Neuronal stem cell (in vitro differentiated cells): ENCODE measurements around the gene BSND.

Source experiments
- DNase-seq: peaks from one replicate; pipeline ENCODE4 v3.0.0-alpha.2; 2013; ENCODE audit warnings: low spot score
- H2AFZ ChIP-seq: one replicate; pipeline ENCODE4 v1.6.1; 2013; ENCODE audit warnings: mild to moderate bottlenecking, low read length, inconsistent platforms
- H2AK5ac ChIP-seq: 2 replicates; pipeline ENCODE4 v1.6.1; 2013; ENCODE audit warnings: low read depth, mild to moderate bottlenecking, inconsistent platforms, low read length, moderate library complexity, mixed read lengths
- H2BK120ac ChIP-seq: 2 replicates; pipeline ENCODE4 v1.6.1; 2013; ENCODE audit warnings: low read depth, mild to moderate bottlenecking, inconsistent platforms, low read length, moderate library complexity, mixed read lengths
- H2BK12ac ChIP-seq: one replicate; pipeline ENCODE4 v1.6.1; 2013; ENCODE audit warnings: low read length, inconsistent platforms
- H2BK15ac ChIP-seq: 2 replicates; pipeline ENCODE4 v1.6.1; 2013; ENCODE audit warnings: mild to moderate bottlenecking, low read length, inconsistent platforms, mixed read lengths
- H2BK5ac ChIP-seq: one replicate; pipeline ENCODE4 v1.6.1; 2013; ENCODE audit warnings: inconsistent platforms, mild to moderate bottlenecking, low read length, moderate library complexity
- H3K14ac ChIP-seq: one replicate; pipeline ENCODE4 v1.6.1; 2013; ENCODE audit warnings: low read length, inconsistent platforms
- H3K18ac ChIP-seq: 2 replicates; pipeline ENCODE4 v1.6.1; 2013; ENCODE audit warnings: low read length, inconsistent platforms
- H3K23ac ChIP-seq: 2 replicates; pipeline ENCODE4 v1.6.1; 2013; ENCODE audit warnings: low read depth, mild to moderate bottlenecking, mixed read lengths, low read length, inconsistent platforms; ENCODE audit not compliant: poor library complexity
- H3K27ac ChIP-seq: replicated peaks from 3 replicates; pipeline ENCODE4 v1.5.1; 2013; ENCODE audit warnings: low read length, inconsistent platforms
- H3K27me3 ChIP-seq, 3 experiments: 2 replicates each; pipeline ENCODE4 v1.6.1; 2013; ENCODE audit warnings: low read length in 3 of 3, mild to moderate bottlenecking in 2 of 3, inconsistent platforms in 1 of 3, low read depth in 1 of 3, mixed read lengths in 1 of 3, moderate library complexity in 1 of 3; ENCODE audit not compliant: control insufficient read depth in 3 of 3, insufficient read depth in 3 of 3
- H3K36me3 ChIP-seq, 2 donors: replicated peaks in 1 of 2; 2 replicates each; pipeline ENCODE4 v1.6.1; 2013; ENCODE audit warnings: low read length in 2 of 2; ENCODE audit not compliant: control insufficient read depth in 2 of 2, insufficient read depth in 2 of 2
- H3K4ac ChIP-seq: 2 replicates; pipeline ENCODE4 v1.6.1; 2013; ENCODE audit warnings: inconsistent platforms, mild to moderate bottlenecking, low read length, moderate library complexity
- H3K4me1 ChIP-seq, 2 donors: 1 replicate in 1 of 2; 2 replicates in 1 of 2; pipeline ENCODE4 v1.6.1; 2013; ENCODE audit warnings: low read length in 2 of 2, low read depth in 1 of 2; ENCODE audit not compliant: control insufficient read depth in 2 of 2, insufficient read depth in 1 of 2
- H3K4me2 ChIP-seq: one replicate; pipeline ENCODE4 v1.6.1; 2013; ENCODE audit warnings: mild to moderate bottlenecking, low read length, inconsistent platforms; ENCODE audit not compliant: insufficient read depth, poor library complexity, severe bottlenecking
- H3K4me3 ChIP-seq, 2 donors: 2 replicates each; pipeline ENCODE4 v1.5.1; 2013; ENCODE audit warnings: low read length in 2 of 2, mild to moderate bottlenecking in 2 of 2, inconsistent platforms in 1 of 2, moderate library complexity in 1 of 2
- H3K79me1 ChIP-seq: one replicate; pipeline ENCODE4 v1.6.1; 2013; ENCODE audit warnings: low read depth, mild to moderate bottlenecking, inconsistent platforms, low read length, moderate library complexity
- H3K9ac ChIP-seq: one replicate; pipeline ENCODE4 v1.6.1; 2013; ENCODE audit warnings: mild to moderate bottlenecking, low read depth, low read length, inconsistent platforms; ENCODE audit not compliant: poor library complexity
- H3K9me3 ChIP-seq, 2 donors: replicated peaks in 1 of 2; 2 replicates each; pipeline versions ENCODE3 to v1.6.1; 2013; ENCODE audit warnings: low read length in 2 of 2, mild to moderate bottlenecking in 2 of 2, inconsistent platforms in 1 of 2, low read depth in 1 of 2, mixed read lengths in 1 of 2, moderate library complexity in 1 of 2; ENCODE audit not compliant: control insufficient read depth in 2 of 2, insufficient read depth in 1 of 2
- H4K8ac ChIP-seq: one replicate; pipeline ENCODE4 v1.6.1; 2013; ENCODE audit warnings: low read depth, mild to moderate bottlenecking, inconsistent platforms, low read length, moderate library complexity
- H4K91ac ChIP-seq: one replicate; pipeline ENCODE4 v1.6.1; 2013; ENCODE audit warnings: low read length, low read depth, mild to moderate bottlenecking, inconsistent platforms; ENCODE audit not compliant: poor library complexity
- WGBS, 2 donors: extraction: QIAGEN DNeasy Blood & Tissue Kit; methylation state at CpG; one replicate each; pipeline ENCODE4 v1.1.7; 2013; ENCODE audit warnings: missing lambda C conversion rate in 2 of 2, mixed read lengths in 1 of 2; ENCODE audit not compliant: insufficient read length in 2 of 2, insufficient replicate concordance in 1 of 2; ENCODE audit errors: extremely low coverage in 2 of 2; 5-methylcytosine and 5-hydroxymethylcytosine counted together

Gene BSND

GRCh38 chr1:54970901-54971300, 27.8 kb upstream of the BSND start:
- Histone ChIP-seq H3K27ac (no peak overlapping the region), H2BK12ac (no peak overlapping the region), H2BK5ac (no peak overlapping the region), H3K9me3 (no peaks in the 10 kb centered on the region), H2BK120ac (no peak overlapping the region), H3K18ac (no peak overlapping the region), H3K4me3 (no peak overlapping the region), H3K79me1 (no peaks in the 10 kb centered on the region), H2AK5ac (no peak overlapping the region), H3K14ac (no peak overlapping the region), H4K91ac (no peak overlapping the region), H3K36me3 (no peaks in the 10 kb centered on the region), H2AFZ (no peak overlapping the region), H3K4me2 (no peak overlapping the region), H3K23ac (no peak overlapping the region), H3K9ac (no peak overlapping the region), H3K27me3 (peaks cover 0 to 13% (median 0%) of the 10 kb centered on the region in 3 experiments), H2BK15ac (no peak overlapping the region), H3K4ac (no peak overlapping the region), H4K8ac (no peak overlapping the region), H3K4me1 (peaks cover 0 to 1% of the 10 kb centered on the region in 2 donors)
- no peak for DNase-seq
- no CpG with 5 or more reads among the region's 5 CpGs for WGBS, 2 donors

- no CpG with 5 or more reads among the region's 7 CpGs for WGBS, 2 donors
- Histone ChIP-seq H3K79me1 (no peaks in the 10 kb centered on the region), H3K4ac (no peak overlapping the region), H3K4me2 (no peak overlapping the region), H2BK15ac (no peak overlapping the region), H3K14ac (no peak overlapping the region), H3K36me3 (no peaks in the 10 kb centered on the region), H2BK120ac (no peak overlapping the region), H3K9ac (no peak overlapping the region), H4K8ac (no peak overlapping the region), H3K27ac (no peak overlapping the region), H2AFZ (no peak overlapping the region), H3K18ac (no peak overlapping the region), H3K9me3 (no peaks in the 10 kb centered on the region), H3K23ac (no peak overlapping the region), H2AK5ac (no peak overlapping the region), H3K4me3 (peak overlapping the region in 1 of 2 donors; percentile 61), H2BK5ac (no peak overlapping the region), H4K91ac (no peak overlapping the region), H2BK12ac (no peak overlapping the region), H3K27me3 (peaks cover 0 to 17% (median 0%) of the 10 kb centered on the region in 3 experiments), H3K4me1 (peaks cover 0 to 1% of the 10 kb centered on the region in 2 donors)
- DNase-seq: no peak
Observed at GRCh38 chr1:54971317-54971791, 27.4 kb upstream of the BSND start.

- H3K14ac ChIP-seq: no peak overlapping the region
- peak overlapping the region; percentile 30 for H2AK5ac ChIP-seq
- no peak overlapping the region for H4K91ac ChIP-seq
- no peaks in the 10 kb centered on the region for H3K9me3 ChIP-seq
- H3K18ac ChIP-seq: no peak overlapping the region
- H2BK15ac ChIP-seq: no peak overlapping the region
- H3K27me3 ChIP-seq: peaks cover 0 to 27% (median 0%) of the 10 kb centered on the region in 3 experiments
- no peak for DNase-seq
- no peak overlapping the region for H4K8ac ChIP-seq
- H3K27ac ChIP-seq: no peak overlapping the region
- peak overlapping the region in 1 of 2 donors; percentile 27 for H3K4me3 ChIP-seq
- H2AFZ ChIP-seq: no peak overlapping the region
- no peak overlapping the region for H2BK12ac ChIP-seq
- H3K4me2 ChIP-seq: no peak overlapping the region
- H3K23ac ChIP-seq: no peak overlapping the region
- H3K4me1 ChIP-seq: peaks cover 0 to 1% of the 10 kb centered on the region in 2 donors
- H2BK5ac ChIP-seq: no peak overlapping the region
- no peaks in the 10 kb centered on the region for H3K36me3 ChIP-seq
- no peak overlapping the region for H3K4ac ChIP-seq
- H3K9ac ChIP-seq: no peak overlapping the region
- no peaks in the 10 kb centered on the region for H3K79me1 ChIP-seq
- no peak overlapping the region for H2BK120ac ChIP-seq
- WGBS, 2 donors: no CpG with 5 or more reads among the region's 4 CpGs
Observed at GRCh38 chr1:54972436-54972835, 26.3 kb upstream of the BSND start.

GRCh38 chr1:54973205-54973921, 25.4 kb upstream of the BSND start:
- no peak overlapping the region for H3K18ac ChIP-seq
- DNase-seq: peak; percentile 57
- H3K4me1 ChIP-seq: peaks cover 0 to 1% of the 10 kb centered on the region in 2 donors
- H3K9me3 ChIP-seq: no peaks in the 10 kb centered on the region
- no peak overlapping the region for H3K4ac ChIP-seq
- H2BK15ac ChIP-seq: no peak overlapping the region
- H2AFZ ChIP-seq: peak overlapping the region; percentile 83
- H2AK5ac ChIP-seq: no peak overlapping the region
- H2BK12ac ChIP-seq: no peak overlapping the region
- no peak overlapping the region for H2BK120ac ChIP-seq
- no peak overlapping the region for H2BK5ac ChIP-seq
- no peak overlapping the region for H3K4me2 ChIP-seq
- H3K27me3 ChIP-seq: peaks cover 0 to 37% (median 3%) of the 10 kb centered on the region in 3 experiments
- H4K8ac ChIP-seq: no peak overlapping the region
- H3K79me1 ChIP-seq: no peaks in the 10 kb centered on the region
- no peak overlapping the region for H3K27ac ChIP-seq
- no peaks in the 10 kb centered on the region for H3K36me3 ChIP-seq
- H3K14ac ChIP-seq: no peak overlapping the region
- no CpG with 5 or more reads among the region's 5 CpGs for WGBS, 2 donors
- H3K4me3 ChIP-seq: no peak overlapping the region
- H4K91ac ChIP-seq: no peak overlapping the region
- H3K23ac ChIP-seq: no peak overlapping the region
- H3K9ac ChIP-seq: no peak overlapping the region
